ENCODE results near the gene EGFR. TPM values are rescaled to one million over a fixed set of nuclear protein-coding genes. Genes with fewer than 3 reads are reported as not detected.

The EGFR gene
- total and polyA plus RNA-seq, 4 donors: 24.1 to 57.6 (median 29.9) TPM

DNA sequence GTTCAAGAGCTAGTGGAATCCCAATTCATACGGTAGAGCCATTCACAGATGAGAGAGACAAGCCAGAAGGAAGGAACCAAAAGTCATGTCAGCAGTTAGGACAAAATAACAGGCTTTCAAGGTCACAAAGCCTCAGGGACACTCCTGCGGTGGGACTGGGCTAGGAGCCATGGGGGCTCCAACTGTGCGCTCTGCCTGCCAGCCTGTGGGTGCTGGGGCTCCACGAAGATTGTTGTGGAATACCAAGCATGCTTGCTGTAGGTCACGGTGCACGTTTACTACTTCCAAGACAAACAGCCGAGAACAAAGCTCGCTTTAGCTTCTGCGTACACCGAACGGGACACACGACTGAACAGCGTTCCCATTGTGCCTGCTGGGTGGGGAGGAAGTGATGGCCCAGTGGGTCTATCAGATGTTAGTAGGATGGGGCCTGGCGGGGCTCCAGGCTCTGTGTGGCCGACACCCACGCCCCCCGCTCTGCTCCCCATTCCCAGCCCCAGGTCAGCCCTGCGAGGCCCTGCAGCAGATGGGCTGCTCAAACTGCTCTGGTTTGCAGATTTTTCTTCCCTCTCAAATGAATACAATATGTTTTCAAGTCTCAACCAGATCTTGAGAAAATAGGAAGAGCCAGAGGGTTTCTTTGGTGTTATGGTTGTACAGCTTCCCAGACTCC is 158.9 kb downstream of the EGFR start:
- peak in 5 of 6 donors; percentile 42 to 89 (median 56) for DNase-seq (ENCODE audit: low read depth in 4 of 6, low spot score in 6 of 6)
- 20% methylated on average over 12 of the region's 18 CpGs for WGBS (ENCODE audit: insufficient coverage)
- Histone ChIP-seq H3K36me3 (ENCODE audit: control insufficient read depth, insufficient read depth, low read length) (peaks cover 32% of the 10 kb centered on the region), H3K27ac (ENCODE audit: low read depth, low read length) (peak overlapping the region; percentile 81), H3K4me1 (ENCODE audit: control insufficient read depth, insufficient read depth, low read length) (peaks cover 44% of the 10 kb centered on the region), H3K9me3 (ENCODE audit: control insufficient read depth, insufficient read depth, low read length) (no peaks in the 10 kb centered on the region), H3K4me3 (ENCODE audit: low read depth, low read length) (no peak overlapping the region), H3K27me3 (ENCODE audit: control insufficient read depth, insufficient read depth, low read length) (no peaks in the 10 kb centered on the region)

DNA sequence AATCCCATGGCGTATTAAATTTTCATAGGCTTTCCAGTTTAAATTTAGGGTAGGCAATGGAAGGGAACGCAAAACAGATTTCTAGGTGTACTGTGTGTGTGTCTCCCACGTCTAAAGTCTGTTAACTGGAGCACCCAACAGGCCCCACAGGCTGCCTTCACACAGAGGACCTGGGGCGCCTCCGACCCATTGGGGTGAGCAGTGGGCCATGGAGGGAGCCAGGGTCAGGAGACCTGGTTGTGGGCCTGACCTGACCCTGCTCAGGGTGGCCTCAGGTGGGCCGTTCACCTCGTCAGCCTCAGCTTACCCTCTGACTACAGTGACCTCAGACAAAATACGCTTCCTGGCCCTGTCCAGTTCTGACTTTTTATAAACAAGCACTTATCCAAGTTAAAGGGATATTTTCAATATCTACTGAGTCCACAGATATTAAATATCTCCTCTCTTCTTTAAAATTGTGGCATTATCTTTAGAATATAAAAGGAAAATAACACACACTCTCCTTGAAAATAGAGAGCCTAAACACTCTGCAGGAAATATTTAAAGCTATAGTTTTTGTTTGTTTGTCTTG is 159.6 kb downstream of the EGFR start:
- WGBS (ENCODE audit: insufficient coverage): 71% methylated on average over 5 of the region's 8 CpGs
- Histone ChIP-seq H3K27ac (ENCODE audit: low read depth, low read length) (peak overlapping the region; percentile 81), H3K36me3 (ENCODE audit: control insufficient read depth, insufficient read depth, low read length) (peaks cover 25% of the 10 kb centered on the region), H3K4me1 (ENCODE audit: control insufficient read depth, insufficient read depth, low read length) (peaks cover 44% of the 10 kb centered on the region), H3K27me3 (ENCODE audit: control insufficient read depth, insufficient read depth, low read length) (no peaks in the 10 kb centered on the region), H3K4me3 (ENCODE audit: low read depth, low read length) (no peak overlapping the region), H3K9me3 (ENCODE audit: control insufficient read depth, insufficient read depth, low read length) (no peaks in the 10 kb centered on the region)
- no peak for DNase-seq (ENCODE audit: low read depth in 4 of 6, low spot score in 6 of 6)

DNA sequence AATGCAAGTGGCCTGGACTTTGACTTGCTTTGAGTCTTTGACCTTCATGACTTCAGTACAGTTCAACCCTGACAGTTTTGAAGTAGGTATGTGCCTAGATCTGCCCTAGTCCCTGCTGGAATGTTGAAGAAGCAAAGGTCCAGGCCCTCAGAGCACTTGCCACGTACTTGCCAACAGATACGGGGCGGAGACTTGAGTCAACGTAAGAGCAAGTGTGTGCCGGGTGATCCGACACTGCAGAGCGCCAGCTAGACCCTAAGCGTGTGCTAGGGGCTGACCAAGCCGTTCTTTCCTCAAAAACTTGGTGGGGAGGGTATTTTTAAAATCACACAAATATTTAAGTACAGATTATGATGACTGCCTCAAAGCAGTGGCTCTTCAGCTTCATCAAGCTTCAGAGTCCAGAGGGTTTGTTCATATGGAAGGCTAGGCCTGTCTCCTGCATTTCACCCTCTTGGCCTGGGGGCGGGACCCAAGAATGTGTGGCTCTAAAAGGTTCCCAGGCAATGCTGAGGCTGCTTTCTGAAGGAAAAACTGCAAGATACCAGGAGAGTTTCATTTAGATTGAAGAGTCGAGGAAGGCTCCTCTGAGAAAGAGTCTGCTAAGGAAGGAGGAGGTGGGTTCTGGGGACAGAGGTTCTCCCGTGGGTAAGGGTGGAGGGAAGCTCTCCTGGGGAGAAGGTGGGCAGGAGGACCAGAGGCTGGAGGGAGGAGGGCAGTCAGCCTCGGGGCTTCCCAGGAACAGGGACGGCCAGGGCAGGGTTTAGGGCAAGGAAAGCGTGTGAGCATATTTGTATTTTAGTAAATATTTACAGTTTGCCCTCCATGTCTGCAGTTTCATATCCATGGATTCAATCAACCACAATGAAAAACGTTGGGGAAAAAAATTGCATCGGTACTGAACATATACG is 160.3 kb downstream of the EGFR start:
- H3K27me3 ChIP-seq (ENCODE audit: control insufficient read depth, insufficient read depth, low read length): no peaks in the 10 kb centered on the region
- no peak for DNase-seq (ENCODE audit: low read depth in 4 of 6, low spot score in 6 of 6)
- peaks cover 25% of the 10 kb centered on the region for H3K36me3 ChIP-seq (ENCODE audit: control insufficient read depth, insufficient read depth, low read length)
- no peaks in the 10 kb centered on the region for H3K9me3 ChIP-seq (ENCODE audit: control insufficient read depth, insufficient read depth, low read length)
- H3K4me1 ChIP-seq (ENCODE audit: control insufficient read depth, insufficient read depth, low read length): peaks cover 44% of the 10 kb centered on the region
- no peak overlapping the region for H3K4me3 ChIP-seq (ENCODE audit: low read depth, low read length)
- H3K27ac ChIP-seq (ENCODE audit: low read depth, low read length): peak overlapping the region; percentile 81
- whole genome bisulfite sequencing (ENCODE audit: insufficient coverage): 72% methylated on average over 8 of the region's 18 CpGs

GRCh38 chr7:55179931-55180682 is 161.3 kb downstream of the EGFR start:
- Histone ChIP-seq H3K4me1 (ENCODE audit: control insufficient read depth, insufficient read depth, low read length) (peaks cover 44% of the 10 kb centered on the region), H3K27ac (ENCODE audit: low read depth, low read length) (peak overlapping the region; percentile 43), H3K4me3 (ENCODE audit: low read depth, low read length) (no peak overlapping the region), H3K27me3 (ENCODE audit: control insufficient read depth, insufficient read depth, low read length) (no peaks in the 10 kb centered on the region), H3K9me3 (ENCODE audit: control insufficient read depth, insufficient read depth, low read length) (no peaks in the 10 kb centered on the region), H3K36me3 (ENCODE audit: control insufficient read depth, insufficient read depth, low read length) (peaks cover 21% of the 10 kb centered on the region)
- WGBS (ENCODE audit: insufficient coverage): 43% methylated on average over 5 of the region's 5 CpGs
- DNase-seq (ENCODE audit: low read depth in 4 of 6, low spot score in 6 of 6): peak in 5 of 6 donors; percentile 40 to 91 (median 71)

- H3K4me3 ChIP-seq (ENCODE audit: low read depth, low read length): no peak overlapping the region
- no peaks in the 10 kb centered on the region for H3K27me3 ChIP-seq (ENCODE audit: control insufficient read depth, insufficient read depth, low read length)
- no peak overlapping the region for H3K27ac ChIP-seq (ENCODE audit: low read depth, low read length)
- peaks cover 44% of the 10 kb centered on the region for H3K4me1 ChIP-seq (ENCODE audit: control insufficient read depth, insufficient read depth, low read length)
- no peak for DNase-seq (ENCODE audit: low read depth in 4 of 6, low spot score in 6 of 6)
- H3K36me3 ChIP-seq (ENCODE audit: control insufficient read depth, insufficient read depth, low read length): peaks cover 29% of the 10 kb centered on the region
- WGBS (ENCODE audit: insufficient coverage): 82% methylated on average over 18 of the region's 19 CpGs
- H3K9me3 ChIP-seq (ENCODE audit: control insufficient read depth, insufficient read depth, low read length): no peaks in the 10 kb centered on the region
Measured at GRCh38 chr7:55180963-55181542, 162.2 kb downstream of the EGFR start.

GRCh38 chr7:55181762-55182161 is 162.9 kb downstream of the EGFR start:
- no peak for DNase-seq (ENCODE audit: low read depth in 4 of 6, low spot score in 6 of 6)

DNA sequence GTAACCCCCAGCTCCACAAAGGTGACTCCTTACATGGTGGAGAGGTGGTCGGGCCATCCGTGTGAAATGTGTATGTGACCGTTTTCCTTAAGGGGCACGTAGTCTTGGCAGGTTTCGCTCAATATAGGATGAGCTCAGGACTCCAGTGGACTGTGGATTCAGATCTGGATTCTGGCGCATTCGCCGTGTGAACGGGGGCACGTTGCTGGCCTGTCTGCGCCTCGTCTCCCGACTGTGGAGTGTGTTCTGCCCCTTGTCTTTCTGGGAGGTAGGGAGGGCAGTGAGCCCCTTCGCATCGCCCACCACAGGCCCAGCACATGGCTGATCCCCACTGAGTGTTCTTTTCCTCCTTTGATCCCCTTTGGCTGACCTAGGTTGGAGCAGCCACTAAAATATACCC is 165.1 kb downstream of the EGFR start:
- WGBS (ENCODE audit: insufficient coverage): 100% methylated on average over 9 of the region's 15 CpGs
- H3K9me3 ChIP-seq (ENCODE audit: control insufficient read depth, insufficient read depth, low read length): no peaks in the 10 kb centered on the region
- peaks cover 42% of the 10 kb centered on the region for H3K36me3 ChIP-seq (ENCODE audit: control insufficient read depth, insufficient read depth, low read length)
- no peaks in the 10 kb centered on the region for H3K27me3 ChIP-seq (ENCODE audit: control insufficient read depth, insufficient read depth, low read length)
- no peak overlapping the region for H3K4me3 ChIP-seq (ENCODE audit: low read depth, low read length)
- H3K27ac ChIP-seq (ENCODE audit: low read depth, low read length): no peak overlapping the region
- no peak for DNase-seq (ENCODE audit: low read depth in 4 of 6, low spot score in 6 of 6)
- H3K4me1 ChIP-seq (ENCODE audit: control insufficient read depth, insufficient read depth, low read length): peaks cover 34% of the 10 kb centered on the region

More at GRCh38 chr7:55181762-55182161, 162.9 kb downstream of the EGFR start:
- Histone ChIP-seq H3K4me3 (ENCODE audit: low read depth, low read length) (no peak overlapping the region), H3K27ac (ENCODE audit: low read depth, low read length) (no peak overlapping the region), H3K9me3 (ENCODE audit: control insufficient read depth, insufficient read depth, low read length) (no peaks in the 10 kb centered on the region), H3K36me3 (ENCODE audit: control insufficient read depth, insufficient read depth, low read length) (peaks cover 33% of the 10 kb centered on the region), H3K27me3 (ENCODE audit: control insufficient read depth, insufficient read depth, low read length) (no peaks in the 10 kb centered on the region), H3K4me1 (ENCODE audit: control insufficient read depth, insufficient read depth, low read length) (peaks cover 44% of the 10 kb centered on the region)
- 100% methylated on average over 3 of the region's 4 CpGs for WGBS (ENCODE audit: insufficient coverage)

DNA sequence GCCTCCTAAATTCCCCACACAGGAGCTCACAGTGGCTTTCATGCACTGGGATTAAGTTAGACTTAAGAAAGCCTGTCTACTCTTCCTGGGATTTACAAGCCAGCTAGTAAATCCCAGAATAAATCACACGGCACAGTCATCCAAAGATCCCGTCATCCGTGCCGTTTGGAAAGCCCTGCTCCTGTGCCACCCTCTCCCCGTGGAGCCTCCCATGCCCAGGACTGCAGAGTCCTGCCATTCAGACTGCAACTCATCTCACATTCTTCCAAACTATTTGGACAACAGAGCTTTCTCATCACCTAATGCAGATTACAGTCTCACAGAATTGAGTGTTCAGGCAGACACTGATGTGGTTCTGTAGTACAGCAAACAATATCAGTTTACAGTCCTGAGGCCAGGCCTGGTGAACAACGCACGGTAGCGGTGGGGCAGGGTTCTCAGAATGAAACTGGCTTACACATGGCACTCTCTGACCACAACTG is 166.5 kb downstream of the EGFR start:
- Histone ChIP-seq H3K9me3 (ENCODE audit: control insufficient read depth, insufficient read depth, low read length) (no peaks in the 10 kb centered on the region), H3K36me3 (ENCODE audit: control insufficient read depth, insufficient read depth, low read length) (peaks cover 42% of the 10 kb centered on the region), H3K27me3 (ENCODE audit: control insufficient read depth, insufficient read depth, low read length) (no peaks in the 10 kb centered on the region), H3K4me1 (ENCODE audit: control insufficient read depth, insufficient read depth, low read length) (peaks cover 32% of the 10 kb centered on the region), H3K4me3 (ENCODE audit: low read depth, low read length) (no peak overlapping the region), H3K27ac (ENCODE audit: low read depth, low read length) (no peak overlapping the region)
- 91% methylated on average over 7 of the region's 8 CpGs for whole genome bisulfite sequencing (ENCODE audit: insufficient coverage)
- no peak for DNase-seq (ENCODE audit: low read depth in 4 of 6, low spot score in 6 of 6)
